Spleen (tissue), 7 donors: ENCODE measurements around the gene COL9A2.
A peak's percentile ranks its signal among the peaks of the same experiment; 100 is the strongest.

Source experiments
- POLR2A ChIP-seq, 3 donors: fragments of 450-650 bp; IDR thresholded peaks; one replicate each; pipeline ENCODE4 v1.5.1; 2017; ENCODE audit warnings: antibody characterized with exemption in 3 of 3, mild to moderate bottlenecking in 1 of 3
- TF ChIP-seq, protein P1 (sequence below), 11 experiments: fragments of 200-600 bp in 7 of 11; fragments of 450-650 bp in 4 of 11; sonication (generic) in 4 of 11; IDR thresholded peaks in 8 of 11; conservative IDR thresholded peaks in 3 of 11; 1 replicate in 7 of 11; 2 replicates in 4 of 11; pipeline versions ENCODE4 v1.4.0 to v1.8.0; 2016 to 2021; ENCODE audit warnings: antibody characterized with exemption in 11 of 11, inconsistent platforms in 4 of 11, mild to moderate bottlenecking in 1 of 11
- donor health status: DM: no; HTN: no; CAD: no; lungs with moderate emphysema.
- donor health status: DM: no; HTN: no; CAD: no.
- donor health status: DM: no; HTN: no; CAD: no.

DNA sequence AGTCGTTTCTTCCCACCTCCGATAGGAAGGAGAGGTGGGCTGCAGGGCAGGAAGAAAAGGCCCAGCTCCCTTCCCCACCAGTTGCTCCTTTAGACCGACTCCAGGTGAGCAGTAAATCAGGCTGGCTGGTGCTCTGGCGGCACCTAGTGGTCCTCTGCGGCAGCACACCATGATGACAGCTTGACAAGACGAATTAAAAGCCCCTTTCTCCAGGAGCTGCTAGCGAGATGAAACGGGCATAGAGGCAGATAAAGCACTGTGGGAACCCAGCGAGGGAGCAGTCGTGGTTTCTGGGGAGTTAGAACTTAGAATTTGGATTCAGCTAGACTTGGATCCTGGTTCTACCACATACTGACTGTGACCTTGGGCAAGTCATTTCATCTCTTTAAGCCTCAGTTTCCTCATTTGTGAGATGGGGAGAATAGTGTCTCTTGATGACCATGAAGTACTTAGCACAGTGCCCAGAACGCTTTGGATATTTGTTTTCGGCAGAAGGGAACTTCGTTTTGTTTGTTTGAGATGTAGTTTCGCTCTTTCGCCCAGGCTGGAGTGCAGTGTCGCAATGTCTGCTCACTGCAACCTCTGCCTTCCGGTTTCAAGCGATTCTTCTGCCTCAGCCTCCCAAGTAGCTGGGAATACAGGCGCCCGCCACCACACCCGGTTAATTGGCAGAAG is 21.8 kb upstream of the COL9A2 start:
- TF ChIP-seq, protein P1, sequence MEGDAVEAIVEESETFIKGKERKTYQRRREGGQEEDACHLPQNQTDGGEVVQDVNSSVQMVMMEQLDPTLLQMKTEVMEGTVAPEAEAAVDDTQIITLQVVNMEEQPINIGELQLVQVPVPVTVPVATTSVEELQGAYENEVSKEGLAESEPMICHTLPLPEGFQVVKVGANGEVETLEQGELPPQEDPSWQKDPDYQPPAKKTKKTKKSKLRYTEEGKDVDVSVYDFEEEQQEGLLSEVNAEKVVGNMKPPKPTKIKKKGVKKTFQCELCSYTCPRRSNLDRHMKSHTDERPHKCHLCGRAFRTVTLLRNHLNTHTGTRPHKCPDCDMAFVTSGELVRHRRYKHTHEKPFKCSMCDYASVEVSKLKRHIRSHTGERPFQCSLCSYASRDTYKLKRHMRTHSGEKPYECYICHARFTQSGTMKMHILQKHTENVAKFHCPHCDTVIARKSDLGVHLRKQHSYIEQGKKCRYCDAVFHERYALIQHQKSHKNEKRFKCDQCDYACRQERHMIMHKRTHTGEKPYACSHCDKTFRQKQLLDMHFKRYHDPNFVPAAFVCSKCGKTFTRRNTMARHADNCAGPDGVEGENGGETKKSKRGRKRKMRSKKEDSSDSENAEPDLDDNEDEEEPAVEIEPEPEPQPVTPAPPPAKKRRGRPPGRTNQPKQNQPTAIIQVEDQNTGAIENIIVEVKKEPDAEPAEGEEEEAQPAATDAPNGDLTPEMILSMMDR (IDR thresholded peaks at IDR 0.05 in 8 of 11, conservative IDR thresholded peaks at IDR 0.05 in 3 of 11), result peak; percentile 88 to 99 (median 97)
- TF ChIP-seq POLR2A (IDR thresholded peaks at IDR 0.05), result no peak
